ENCODE data around the gene TRMT10A.
"Not testable (repeated sequence)": the region's sequence is repeated elsewhere in the genome, so short reads cannot be mapped to it uniquely, and the experiment has no call there.

Gene TRMT10A

DNA sequence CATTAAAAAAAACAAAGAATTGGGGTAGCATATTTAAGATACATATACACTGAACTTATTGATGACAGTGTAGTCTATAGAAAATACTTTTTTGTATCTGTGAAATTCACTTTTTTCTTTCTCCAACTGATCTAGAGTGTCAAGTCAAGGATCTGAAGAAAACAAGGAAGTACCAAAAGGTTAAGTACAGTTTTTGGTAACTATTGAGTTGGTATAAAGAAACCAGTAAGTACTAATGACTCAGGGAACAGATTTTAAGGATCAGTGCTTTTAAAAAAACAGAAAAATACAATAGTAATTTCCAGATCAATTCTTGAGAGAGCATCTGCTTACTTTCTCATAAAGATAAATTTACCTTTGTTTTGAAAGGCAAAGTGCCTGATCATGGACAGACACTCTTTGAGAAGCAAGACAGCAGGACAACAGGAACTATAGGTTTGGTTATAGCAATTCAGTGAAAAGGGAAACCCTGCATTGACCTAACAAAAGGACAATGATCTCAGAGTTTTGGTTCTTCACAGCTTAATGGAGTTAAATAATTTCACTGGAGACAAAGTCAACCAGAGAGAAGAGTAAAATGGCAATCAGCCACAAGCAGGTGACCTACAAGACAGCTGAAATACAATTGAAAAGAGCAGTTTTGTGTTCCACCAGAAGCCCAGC is 23.4 kb downstream of the TRMT10A start:
- no peak for DNase-seq

DNA sequence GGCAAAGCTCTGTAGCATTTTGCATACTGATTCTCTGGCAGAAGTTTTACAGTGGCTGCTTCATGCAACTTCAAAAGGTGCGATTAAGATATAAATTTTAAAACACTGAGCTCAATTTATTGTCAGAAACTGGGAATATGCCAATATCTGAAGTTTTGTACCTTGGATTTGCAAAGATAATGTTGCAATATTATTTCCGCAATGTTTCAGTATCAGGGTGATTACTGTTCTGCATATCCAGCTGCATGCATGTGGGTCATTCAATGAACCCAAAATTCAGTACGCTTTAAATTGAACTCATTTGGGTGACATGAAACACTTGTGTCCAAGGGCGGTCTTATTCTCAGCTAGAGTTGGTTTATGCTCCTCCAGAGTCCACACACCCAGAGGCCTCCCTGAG is 26.2 kb downstream of the TRMT10A start:
- no peak for DNase-seq

DNA sequence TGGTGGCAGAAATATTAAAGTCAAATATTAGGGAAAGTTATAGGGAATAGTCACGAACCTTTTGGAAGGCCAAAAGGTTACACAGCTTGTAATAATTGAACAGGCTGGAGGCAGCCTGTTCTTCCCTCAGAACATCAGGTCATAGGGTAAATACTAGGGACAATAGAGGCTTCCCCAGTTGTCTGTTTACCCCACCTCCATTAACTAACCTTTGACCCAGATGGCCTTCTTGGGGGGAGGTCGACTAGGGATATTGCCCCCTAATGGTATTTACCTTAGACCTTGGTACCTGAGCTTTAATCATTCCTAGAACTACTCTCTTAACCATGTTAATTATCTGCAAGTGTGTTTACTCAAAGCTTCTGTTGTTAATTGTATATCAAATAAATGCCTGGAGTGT is 27.0 kb downstream of the TRMT10A start:
- no peak for DNase-seq

DNA sequence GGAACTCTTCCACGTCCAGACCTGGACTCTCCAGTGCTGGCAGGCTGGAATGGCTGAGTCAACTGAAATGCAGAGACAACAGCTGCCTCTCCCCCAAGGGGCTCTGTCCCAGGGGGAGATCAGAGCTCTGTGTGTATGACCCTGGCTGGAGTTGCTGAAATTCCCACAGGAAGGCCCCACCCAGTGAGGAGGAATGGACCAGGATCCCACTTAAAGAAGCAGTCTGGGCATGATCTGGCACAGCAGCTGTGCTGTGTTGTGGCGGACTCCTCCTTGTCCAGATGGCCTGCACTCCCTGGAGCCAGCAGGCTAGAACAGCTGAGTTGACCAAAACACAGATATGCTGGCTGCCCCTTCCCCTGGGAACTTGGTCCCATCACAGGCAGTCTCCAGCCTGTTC is 27.6 kb downstream of the TRMT10A start:
- no peak for DNase-seq

DNA sequence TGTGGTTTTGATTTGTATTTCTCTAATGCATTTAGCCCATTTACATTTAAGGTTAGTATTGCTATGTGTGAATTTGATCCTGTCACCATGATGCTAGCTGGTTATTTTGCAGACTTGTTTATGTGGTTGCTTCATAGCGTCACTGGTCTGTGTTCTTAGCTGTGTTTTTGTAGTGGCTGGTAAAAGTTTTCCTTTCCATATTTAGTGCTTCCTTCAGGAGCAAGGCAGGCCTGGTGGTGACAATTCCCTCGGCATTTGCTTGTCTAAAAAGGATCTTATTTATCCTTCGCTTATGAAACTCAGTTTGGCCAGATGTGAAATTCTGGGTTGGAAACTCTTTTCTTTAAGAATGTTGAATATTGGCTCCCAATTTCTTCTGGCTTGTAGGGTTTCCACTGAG is 29.1 kb downstream of the TRMT10A start:
- DNase-seq = not testable (repeated sequence)

DNA sequence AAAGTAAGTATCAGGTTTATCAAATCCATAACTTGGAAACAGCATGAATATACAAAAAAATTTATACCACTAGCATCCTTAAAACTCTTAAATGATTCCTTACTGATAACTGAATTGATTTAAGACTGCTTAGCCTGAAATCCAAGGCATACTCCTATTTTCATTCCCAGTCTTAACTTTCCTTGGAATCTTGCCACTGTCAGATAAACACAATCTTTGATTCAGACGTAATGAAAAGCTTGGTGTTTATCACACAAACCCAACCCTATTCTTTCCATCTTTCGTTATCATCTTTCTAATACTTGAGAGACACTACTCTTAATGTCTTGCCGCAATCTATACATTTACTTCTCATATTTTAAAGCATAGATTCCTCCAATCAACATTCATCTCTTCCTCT is 33.9 kb downstream of the TRMT10A start:
- DNase-seq = no peak

DNA sequence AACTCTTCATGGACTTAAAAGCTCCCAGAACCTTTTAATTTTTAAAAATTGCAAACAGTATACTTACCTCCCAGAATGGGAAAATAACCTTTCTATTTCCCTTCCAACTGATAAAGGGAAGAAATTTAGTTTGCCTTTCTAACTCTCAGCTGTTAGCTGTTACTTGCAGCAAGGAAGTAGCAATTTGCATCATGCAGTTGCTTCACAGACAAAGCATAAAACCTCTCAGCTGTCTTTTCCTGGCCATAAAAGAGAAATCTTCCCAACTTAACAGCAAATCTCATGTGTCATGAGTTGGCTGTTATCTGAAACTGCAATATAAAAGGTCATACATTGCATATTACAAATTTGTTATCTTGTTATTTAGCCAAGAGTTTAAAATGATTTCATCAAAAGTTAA is 34.6 kb downstream of the TRMT10A start:
- no peak for DNase-seq

DNA sequence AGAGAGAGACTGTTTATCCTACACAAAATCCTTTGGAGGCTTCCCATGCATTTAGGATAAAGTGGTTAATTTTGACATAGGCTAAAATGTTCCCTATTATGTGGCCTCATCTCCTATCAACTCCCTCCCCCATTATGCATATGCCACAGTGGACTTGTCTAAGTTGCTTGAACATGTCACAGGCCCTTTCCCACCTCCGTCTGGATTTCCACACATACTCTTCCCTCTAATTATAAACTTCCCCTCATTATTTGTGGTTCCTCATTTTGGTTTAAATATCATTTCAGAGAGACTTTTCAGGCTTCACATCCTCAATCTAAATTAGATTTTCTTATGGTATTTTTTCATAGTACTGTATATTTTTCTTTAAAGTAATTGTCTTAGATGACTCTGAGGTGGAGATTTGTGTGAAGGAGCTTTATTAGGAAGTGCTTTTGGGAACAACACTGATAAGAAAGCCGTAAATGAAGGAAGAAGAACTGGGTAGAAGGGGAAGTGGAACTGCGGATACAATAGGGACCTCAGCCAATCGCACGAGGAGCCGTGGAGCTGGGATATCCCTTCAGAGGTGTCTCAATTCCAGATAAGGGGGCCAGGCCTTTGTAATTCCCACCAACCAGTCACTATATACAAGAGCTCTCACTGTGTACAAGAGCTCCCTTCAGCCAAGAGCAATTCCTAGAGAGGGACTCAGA is 45.1 kb downstream of the TRMT10A start:
- DNase-seq = no peak

DNA sequence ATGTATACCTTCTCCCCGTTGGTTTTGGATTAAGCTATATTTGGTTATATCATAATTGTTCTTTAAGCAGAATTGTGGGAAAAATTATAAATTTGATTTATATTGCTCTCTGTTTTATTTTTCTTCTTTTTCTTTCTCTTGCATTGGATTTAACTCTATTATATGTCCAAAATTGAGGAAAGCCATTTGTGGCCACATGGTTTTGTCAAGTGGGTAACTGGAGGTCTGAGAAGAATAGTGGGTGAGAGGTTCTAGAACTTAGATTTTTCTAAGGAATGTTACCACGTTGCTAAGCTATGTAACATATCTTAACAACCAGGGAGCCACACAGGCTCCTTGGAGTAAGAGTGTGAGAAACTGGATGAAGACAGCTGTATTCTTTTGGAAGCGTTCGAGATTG is 53.1 kb downstream of the TRMT10A start, which contains the start of gene C4orf17:
Gene C4orf17, plus strand, starts transcription at position 301 of the 400 bp plus-strand sequence. CDS start 2,061 bp downstream, outside the sequence.
- DNase-seq = no peak

DNA sequence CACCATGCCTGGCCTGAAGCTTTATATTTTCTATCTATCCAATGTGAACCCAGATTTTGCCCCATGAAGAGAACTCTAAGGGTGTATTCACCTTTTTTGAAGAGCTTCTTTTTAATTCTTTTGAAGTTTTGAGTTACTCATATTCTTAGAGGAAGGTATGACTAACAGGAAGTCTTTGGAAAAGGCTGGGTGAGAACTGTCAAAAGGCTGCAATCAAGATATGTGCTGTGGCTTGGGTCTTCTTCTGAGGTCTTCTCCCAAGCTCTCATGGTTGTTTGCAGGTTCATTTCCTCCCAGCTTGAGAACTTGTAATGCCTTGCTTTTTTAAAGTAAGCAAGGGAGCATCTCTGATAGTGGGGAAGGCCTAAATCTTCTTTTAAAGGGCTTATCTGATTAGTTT is 56.1 kb downstream of the TRMT10A start:
- DNase-seq = no peak

DNA sequence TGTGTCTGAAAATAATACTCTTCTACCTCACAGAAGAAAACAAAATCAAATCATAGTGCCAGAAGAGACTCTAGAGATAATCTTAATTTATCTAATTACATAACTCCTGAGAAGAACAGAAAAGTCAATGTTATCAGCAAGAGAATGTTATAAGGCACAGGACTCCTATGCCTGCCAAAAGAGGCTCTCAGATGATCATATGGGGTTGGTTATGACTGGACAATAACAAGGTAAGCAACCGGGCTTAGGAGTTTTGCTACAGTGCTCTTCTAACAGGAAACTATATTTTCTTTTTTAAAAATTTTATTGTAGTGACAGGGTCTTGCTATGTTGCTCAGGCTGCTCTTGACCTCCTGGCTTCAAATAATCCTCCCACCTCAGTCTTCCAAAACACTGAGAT is 56.5 kb downstream of the TRMT10A start:
- DNase-seq = no peak

DNA sequence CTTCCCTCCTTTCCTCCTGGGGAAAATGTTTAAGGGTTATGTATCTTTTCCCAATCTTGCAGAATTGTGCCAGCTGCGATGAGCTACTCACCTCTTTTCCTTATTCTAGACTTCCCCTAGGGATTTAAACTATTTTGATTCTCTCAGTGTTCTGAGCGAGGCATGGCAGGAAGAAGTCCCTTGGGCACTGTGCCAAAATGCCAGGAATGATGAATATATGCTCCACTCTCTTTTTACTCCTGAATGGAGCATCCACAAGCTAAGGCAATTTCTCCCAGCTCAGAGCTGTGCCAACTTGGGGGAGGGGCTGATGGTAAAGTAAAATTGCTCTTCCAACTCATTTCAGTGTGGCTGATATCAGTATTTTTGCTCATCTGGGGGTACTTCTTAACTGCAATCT is 57.1 kb downstream of the TRMT10A start:
- DNase-seq = peak; percentile 24

DNA sequence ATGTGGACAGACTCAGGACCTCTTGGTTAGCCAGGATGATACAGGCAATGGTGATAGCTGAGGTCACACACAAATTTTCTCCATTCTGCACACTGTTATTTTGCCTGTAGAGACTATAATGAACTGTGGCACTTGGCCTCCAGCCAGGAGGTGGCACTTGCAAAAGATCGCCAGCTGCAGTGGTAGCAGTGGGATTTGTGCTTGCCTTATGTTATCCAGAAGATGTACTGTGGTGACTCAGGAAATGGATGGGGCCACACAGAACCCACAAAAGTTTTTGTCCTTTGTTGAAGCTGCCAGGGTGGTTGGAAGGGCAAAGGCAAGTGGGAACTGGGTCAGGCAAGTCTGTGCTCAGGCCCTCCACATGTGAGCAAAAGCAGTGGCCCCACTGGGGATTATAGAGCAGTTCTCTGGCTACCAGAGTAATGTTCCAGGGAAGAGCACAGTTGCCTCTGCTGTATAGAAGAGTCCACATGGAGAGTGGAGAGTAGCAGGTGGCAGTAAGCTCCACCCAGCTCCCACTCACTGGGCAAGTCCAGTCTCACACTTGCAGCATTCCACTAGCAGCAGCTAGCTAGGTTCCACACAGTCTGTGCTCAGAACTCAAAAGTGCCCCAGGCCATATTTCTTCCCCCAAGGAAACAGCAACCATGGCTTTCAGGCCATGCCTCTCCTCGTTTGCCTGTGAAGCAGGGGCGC is 58.9 kb downstream of the TRMT10A start:
- DNase-seq = peak; percentile 23

All from NCI-H1105 treated with DMSO at 0.1 percent for 48 hours (cell line).